PFSK-1 (cell line): ENCODE results near the gene FAM171A1.

Experiments used
- POLR2AphosphoS5 ChIP-seq: IDR thresholded peaks from 2 replicates; pipeline ENCODE4 v1.6.1; 2012; ENCODE audit warnings: low read depth, mild to moderate bottlenecking, control low read depth, low read length, moderate library complexity
- TAF1 ChIP-seq: IDR thresholded peaks from 2 replicates; pipeline ENCODE4 v1.6.1; 2012; ENCODE audit warnings: low read length, control low read depth, borderline replicate concordance; ENCODE audit not compliant: insufficient read depth
- TF ChIP-seq, protein P1 (sequence below), 2 experiments: IDR thresholded peaks; 2 replicates each; pipeline versions ENCODE4 v1.6.1 to v1.8.0; 2011 to 2012; ENCODE audit warnings: low read depth in 2 of 2, low read length in 2 of 2, control low read depth in 1 of 2, inconsistent platforms in 1 of 2, mild to moderate bottlenecking in 1 of 2, moderate library complexity in 1 of 2; ENCODE audit not compliant: insufficient read depth in 1 of 2

DNA sequence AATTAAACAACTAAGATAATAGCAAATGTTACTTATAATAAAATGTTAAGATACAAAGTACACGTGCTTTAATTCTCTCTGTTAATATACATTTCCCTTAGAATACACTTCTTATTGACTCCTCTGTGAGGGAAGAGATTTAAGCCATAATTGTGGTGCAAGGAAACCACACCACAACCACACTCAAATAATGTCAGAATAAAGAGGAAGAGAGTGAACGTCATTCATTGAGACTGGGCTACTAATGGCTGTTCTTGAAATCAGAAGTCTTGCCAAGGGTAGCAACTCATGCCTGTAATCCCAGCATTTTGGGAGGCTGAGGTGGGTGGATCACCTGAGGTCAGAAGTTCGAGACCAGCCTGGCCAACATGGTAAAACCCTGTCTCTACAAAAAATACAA, 10.0 kb downstream of the FAM171A1 start:
- TF ChIP-seq POLR2AphosphoS5 (no peak), TAF1 (no peak)
- TF ChIP-seq, protein P1, sequence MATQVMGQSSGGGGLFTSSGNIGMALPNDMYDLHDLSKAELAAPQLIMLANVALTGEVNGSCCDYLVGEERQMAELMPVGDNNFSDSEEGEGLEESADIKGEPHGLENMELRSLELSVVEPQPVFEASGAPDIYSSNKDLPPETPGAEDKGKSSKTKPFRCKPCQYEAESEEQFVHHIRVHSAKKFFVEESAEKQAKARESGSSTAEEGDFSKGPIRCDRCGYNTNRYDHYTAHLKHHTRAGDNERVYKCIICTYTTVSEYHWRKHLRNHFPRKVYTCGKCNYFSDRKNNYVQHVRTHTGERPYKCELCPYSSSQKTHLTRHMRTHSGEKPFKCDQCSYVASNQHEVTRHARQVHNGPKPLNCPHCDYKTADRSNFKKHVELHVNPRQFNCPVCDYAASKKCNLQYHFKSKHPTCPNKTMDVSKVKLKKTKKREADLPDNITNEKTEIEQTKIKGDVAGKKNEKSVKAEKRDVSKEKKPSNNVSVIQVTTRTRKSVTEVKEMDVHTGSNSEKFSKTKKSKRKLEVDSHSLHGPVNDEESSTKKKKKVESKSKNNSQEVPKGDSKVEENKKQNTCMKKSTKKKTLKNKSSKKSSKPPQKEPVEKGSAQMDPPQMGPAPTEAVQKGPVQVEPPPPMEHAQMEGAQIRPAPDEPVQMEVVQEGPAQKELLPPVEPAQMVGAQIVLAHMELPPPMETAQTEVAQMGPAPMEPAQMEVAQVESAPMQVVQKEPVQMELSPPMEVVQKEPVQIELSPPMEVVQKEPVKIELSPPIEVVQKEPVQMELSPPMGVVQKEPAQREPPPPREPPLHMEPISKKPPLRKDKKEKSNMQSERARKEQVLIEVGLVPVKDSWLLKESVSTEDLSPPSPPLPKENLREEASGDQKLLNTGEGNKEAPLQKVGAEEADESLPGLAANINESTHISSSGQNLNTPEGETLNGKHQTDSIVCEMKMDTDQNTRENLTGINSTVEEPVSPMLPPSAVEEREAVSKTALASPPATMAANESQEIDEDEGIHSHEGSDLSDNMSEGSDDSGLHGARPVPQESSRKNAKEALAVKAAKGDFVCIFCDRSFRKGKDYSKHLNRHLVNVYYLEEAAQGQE (IDR thresholded peaks at IDR 0.05; ENCODE audit: insufficient read depth in 1 of 2, low read depth in 2 of 2, low read length in 2 of 2): no peak
